Trophoblast cell (in vitro differentiated cells and primary cell): ENCODE results near the gene NPBWR2.

Experiments used
- DNase-seq, 2 donors: peaks; one replicate each; pipeline ENCODE4 v3.0.0-alpha.2; 2016
- H2AFZ ChIP-seq: 2 replicates; pipeline ENCODE4 v1.6.1; 2013; ENCODE audit warnings: low read length, moderate library complexity, mild to moderate bottlenecking; ENCODE audit not compliant: insufficient read depth, poor library complexity
- H2AK5ac ChIP-seq: 2 replicates; pipeline ENCODE4 v1.6.1; 2013; ENCODE audit warnings: mild to moderate bottlenecking, low read length
- H2BK120ac ChIP-seq: 2 replicates; pipeline ENCODE4 v1.6.1; 2013; ENCODE audit warnings: low read length, mild to moderate bottlenecking, moderate library complexity; ENCODE audit not compliant: insufficient read depth, poor library complexity
- H2BK12ac ChIP-seq: 2 replicates; pipeline ENCODE4 v1.6.1; 2013; ENCODE audit warnings: mild to moderate bottlenecking, low read length, moderate library complexity
- H2BK5ac ChIP-seq: 2 replicates; pipeline ENCODE4 v1.6.1; 2013; ENCODE audit warnings: low read length, low read depth, moderate library complexity, mild to moderate bottlenecking; ENCODE audit not compliant: poor library complexity
- H3K14ac ChIP-seq: 2 replicates; pipeline ENCODE4 v1.6.1; 2013; ENCODE audit warnings: mild to moderate bottlenecking, low read length
- H3K18ac ChIP-seq: 2 replicates; pipeline ENCODE4 v1.6.1; 2013; ENCODE audit warnings: mild to moderate bottlenecking, low read length
- H3K23ac ChIP-seq: 2 replicates; pipeline ENCODE4 v1.6.1; 2013; ENCODE audit warnings: low read length
- H3K27ac ChIP-seq: 2 replicates; pipeline ENCODE4 v1.5.1; 2013; ENCODE audit warnings: low read depth, mild to moderate bottlenecking, inconsistent platforms, low read length, moderate library complexity
- H3K27me3 ChIP-seq: 2 replicates; pipeline ENCODE4 v1.6.1; 2013; ENCODE audit warnings: inconsistent platforms, mild to moderate bottlenecking, low read length, moderate library complexity; ENCODE audit not compliant: insufficient read depth
- H3K36me3 ChIP-seq, 2 experiments: 1 replicate in 1 of 2; 2 replicates in 1 of 2; pipeline ENCODE4 v1.6.1; 2013; ENCODE audit warnings: low read length in 2 of 2, mild to moderate bottlenecking in 2 of 2, moderate library complexity in 1 of 2; ENCODE audit not compliant: insufficient read depth in 2 of 2, control insufficient read depth in 1 of 2
- H3K4ac ChIP-seq: 2 replicates; pipeline ENCODE4 v1.6.1; 2013; ENCODE audit warnings: low read depth, mild to moderate bottlenecking, low read length, moderate library complexity
- H3K4me1 ChIP-seq, 2 experiments: 1 replicate in 1 of 2; 2 replicates in 1 of 2; pipeline ENCODE4 v1.6.1; 2013; ENCODE audit warnings: low read length in 2 of 2, mild to moderate bottlenecking in 2 of 2, moderate library complexity in 1 of 2; ENCODE audit not compliant: insufficient read depth in 2 of 2, control insufficient read depth in 1 of 2
- H3K4me2 ChIP-seq: 2 replicates; pipeline ENCODE4 v1.6.1; 2013; ENCODE audit warnings: inconsistent platforms, mild to moderate bottlenecking, low read length, moderate library complexity
- H3K4me3 ChIP-seq: 2 replicates; pipeline ENCODE4 v1.5.1; 2013; ENCODE audit warnings: mild to moderate bottlenecking, low read depth, low read length, inconsistent platforms
- H3K79me1 ChIP-seq: one replicate; pipeline ENCODE4 v1.6.1; 2013; ENCODE audit warnings: low read length
- H3K79me2 ChIP-seq: 2 replicates; pipeline ENCODE4 v1.6.1; 2013; ENCODE audit warnings: low read length, mild to moderate bottlenecking; ENCODE audit not compliant: control insufficient read depth, insufficient read depth, poor library complexity
- H3K9ac ChIP-seq: 2 replicates; pipeline ENCODE4 v1.6.1; 2013; ENCODE audit warnings: mild to moderate bottlenecking, low read length
- H3K9me3 ChIP-seq: 2 replicates; pipeline ENCODE4 v1.6.1; 2013; ENCODE audit warnings: low read depth, mild to moderate bottlenecking, control low read depth, inconsistent platforms, low read length; ENCODE audit not compliant: insufficient read depth
- H4K12ac ChIP-seq: 2 replicates; pipeline ENCODE4 v1.6.1; 2013; ENCODE audit warnings: low read depth, mild to moderate bottlenecking, low read length, moderate library complexity
- H4K8ac ChIP-seq: 2 replicates; pipeline ENCODE4 v1.6.1; 2013; ENCODE audit warnings: low read depth, mild to moderate bottlenecking, low read length, moderate library complexity
- H4K91ac ChIP-seq: one replicate; pipeline ENCODE4 v1.6.1; 2013; ENCODE audit warnings: low read depth, mild to moderate bottlenecking, low read length, moderate library complexity
- WGBS: extraction: QIAGEN DNeasy Blood & Tissue Kit; methylation state at CpG from one replicate; pipeline ENCODE4 v1.1.7; 2013; ENCODE audit warnings: missing lambda C conversion rate; ENCODE audit not compliant: insufficient read length, insufficient coverage; ENCODE audit errors: extremely low coverage; 5-methylcytosine and 5-hydroxymethylcytosine counted together

The NPBWR2 gene

DNA sequence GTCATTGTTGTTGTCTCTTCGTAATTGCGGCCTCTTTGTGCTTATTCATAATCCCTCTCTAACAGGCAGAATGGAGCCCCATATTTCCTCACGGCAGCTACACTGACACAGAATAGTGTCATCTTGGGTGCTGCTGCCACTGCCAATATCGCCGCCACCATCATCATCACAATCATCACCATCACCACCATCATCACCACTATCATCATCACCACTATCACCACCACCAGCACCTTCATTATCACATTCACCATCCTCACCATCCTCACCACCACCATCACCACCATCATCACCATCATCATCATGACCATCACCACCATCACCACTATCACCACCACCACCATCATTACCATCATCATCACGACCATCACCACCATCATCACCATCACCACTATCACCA is 10.8 kb downstream of the NPBWR2 start:
- Histone ChIP-seq H3K9ac (no peak overlapping the region), H4K91ac (no peak overlapping the region), H2BK12ac (no peak overlapping the region), H2AFZ (no peak overlapping the region), H2BK120ac (no peak overlapping the region), H2AK5ac (no peak overlapping the region), H3K14ac (no peak overlapping the region), H3K18ac (no peak overlapping the region), H3K4me3 (no peak overlapping the region), H4K12ac (no peak overlapping the region), H3K23ac (no peak overlapping the region), H3K4me2 (no peak overlapping the region), H3K27me3 (no peaks in the 10 kb centered on the region), H3K79me1 (no peaks in the 10 kb centered on the region), H2BK5ac (no peak overlapping the region), H3K4ac (no peak overlapping the region), H3K36me3 (no peaks in the 10 kb centered on the region), H3K27ac (no peak overlapping the region), H3K79me2 (no peaks in the 10 kb centered on the region), H4K8ac (no peak overlapping the region), H3K9me3 (peaks cover 11% of the 10 kb centered on the region), H3K4me1 (no peaks in the 10 kb centered on the region)
- DNase-seq = no peak
- no CpG with 5 or more reads among the region's 6 CpGs for WGBS

DNA sequence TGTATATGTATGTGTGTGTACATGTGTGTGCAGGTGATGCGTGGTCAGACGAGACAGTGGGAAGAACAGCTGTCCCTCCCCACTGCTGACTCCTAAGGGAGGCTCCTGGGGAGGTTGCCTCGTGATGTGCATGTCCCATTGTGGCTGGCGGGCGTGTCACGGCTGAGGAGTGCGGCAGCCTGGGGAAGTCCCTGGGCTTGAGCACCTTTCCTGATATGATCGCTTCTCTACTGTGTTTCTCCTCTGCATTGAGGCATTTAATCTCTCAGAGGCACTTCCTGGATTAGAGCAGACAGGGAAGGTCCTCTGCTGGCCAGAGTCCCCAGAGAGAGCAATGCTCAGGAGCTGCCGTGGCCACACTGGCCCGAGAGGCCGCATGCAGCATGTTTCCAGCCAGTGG is 11.4 kb downstream of the NPBWR2 start:
- Histone ChIP-seq H4K12ac (no peak overlapping the region), H3K4me3 (no peak overlapping the region), H2AK5ac (no peak overlapping the region), H3K14ac (no peak overlapping the region), H3K27me3 (no peaks in the 10 kb centered on the region), H3K9me3 (peaks cover 11% of the 10 kb centered on the region), H2BK12ac (no peak overlapping the region), H3K4ac (no peak overlapping the region), H4K91ac (no peak overlapping the region), H3K27ac (no peak overlapping the region), H3K4me2 (no peak overlapping the region), H2BK5ac (no peak overlapping the region), H3K36me3 (no peaks in the 10 kb centered on the region), H2BK120ac (no peak overlapping the region), H3K23ac (no peak overlapping the region), H3K79me2 (no peaks in the 10 kb centered on the region), H2AFZ (no peak overlapping the region), H3K18ac (no peak overlapping the region), H3K9ac (no peak overlapping the region), H3K79me1 (no peaks in the 10 kb centered on the region), H4K8ac (no peak overlapping the region), H3K4me1 (no peaks in the 10 kb centered on the region)
- DNase-seq = no peak
- WGBS = no CpG with 5 or more reads among the region's 11 CpGs

DNA sequence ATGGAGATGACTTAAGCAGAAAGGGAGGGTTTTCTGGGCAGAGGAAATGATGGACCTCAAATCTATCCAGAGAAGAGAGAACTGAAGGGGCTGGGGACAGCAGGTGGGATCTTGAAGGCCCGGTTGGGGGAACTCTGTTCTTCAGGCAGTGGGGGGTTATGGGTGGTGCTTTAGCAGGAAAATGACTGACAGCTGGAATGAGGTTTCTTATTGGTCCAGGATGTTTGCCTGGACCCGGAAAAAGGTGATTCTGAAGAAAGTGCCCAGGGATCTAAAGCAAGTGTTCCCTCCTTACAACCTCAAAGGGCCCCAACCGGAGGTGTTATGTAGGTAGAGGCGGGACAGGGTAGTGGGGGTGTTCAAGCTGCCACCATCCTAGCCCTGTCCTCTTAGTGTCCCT is 11.9 kb downstream of the NPBWR2 start:
- no peak overlapping the region for H4K91ac ChIP-seq
- no peak overlapping the region for H3K18ac ChIP-seq
- no peak overlapping the region for H3K9ac ChIP-seq
- no peak overlapping the region for H4K12ac ChIP-seq
- H2AFZ ChIP-seq = no peak overlapping the region
- DNase-seq = no peak
- H2BK12ac ChIP-seq = no peak overlapping the region
- H3K4me1 ChIP-seq = no peaks in the 10 kb centered on the region
- no peak overlapping the region for H3K14ac ChIP-seq
- no peaks in the 10 kb centered on the region for H3K27me3 ChIP-seq
- peaks cover 11% of the 10 kb centered on the region for H3K9me3 ChIP-seq
- H2BK5ac ChIP-seq = no peak overlapping the region
- no peak overlapping the region for H3K4me2 ChIP-seq
- H3K23ac ChIP-seq = no peak overlapping the region
- no peak overlapping the region for H3K4ac ChIP-seq
- no CpG with 5 or more reads among the region's 4 CpGs for WGBS
- H3K4me3 ChIP-seq = no peak overlapping the region
- no peak overlapping the region for H4K8ac ChIP-seq
- no peak overlapping the region for H2AK5ac ChIP-seq
- H3K79me2 ChIP-seq = no peaks in the 10 kb centered on the region
- no peak overlapping the region for H2BK120ac ChIP-seq
- H3K27ac ChIP-seq = no peak overlapping the region
- H3K36me3 ChIP-seq = no peaks in the 10 kb centered on the region
- H3K79me1 ChIP-seq = no peaks in the 10 kb centered on the region

DNA sequence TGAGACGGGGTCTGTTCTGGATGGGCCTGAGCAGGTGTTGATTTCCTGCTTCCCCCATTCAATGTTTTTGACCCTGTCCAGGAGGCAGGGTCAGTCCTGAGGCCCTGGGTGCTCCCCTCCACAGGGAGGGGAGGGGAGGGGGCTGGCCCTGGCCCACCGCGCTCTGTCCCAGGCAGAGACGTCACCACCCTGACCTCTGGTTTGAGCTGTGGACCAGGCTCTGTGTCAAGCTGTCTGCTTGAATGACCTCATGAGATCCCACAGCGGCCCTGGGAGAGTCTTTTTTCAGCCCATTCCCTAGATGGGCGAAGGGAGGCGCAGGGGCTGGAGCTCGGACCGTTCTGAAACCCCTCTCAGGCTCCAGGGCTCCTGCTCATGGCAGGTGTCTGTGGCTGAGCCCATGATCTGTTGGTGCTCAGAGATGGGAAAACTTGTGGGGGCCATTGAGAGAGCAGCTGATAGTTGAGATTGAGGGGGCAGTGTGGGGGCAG is 14.3 kb downstream of the NPBWR2 start:
- Histone ChIP-seq H3K4ac (no peak overlapping the region), H3K27ac (no peak overlapping the region), H3K9me3 (peaks cover 6% of the 10 kb centered on the region), H4K12ac (no peak overlapping the region), H3K79me1 (no peaks in the 10 kb centered on the region), H4K91ac (no peak overlapping the region), H3K23ac (no peak overlapping the region), H4K8ac (no peak overlapping the region), H3K18ac (no peak overlapping the region), H3K4me2 (no peak overlapping the region), H2BK12ac (no peak overlapping the region), H3K4me1 (no peaks in the 10 kb centered on the region), H2BK5ac (no peak overlapping the region), H3K4me3 (no peak overlapping the region), H2BK120ac (no peak overlapping the region), H3K79me2 (no peaks in the 10 kb centered on the region), H2AK5ac (no peak overlapping the region), H2AFZ (no peak overlapping the region), H3K14ac (no peak overlapping the region), H3K36me3 (no peaks in the 10 kb centered on the region), H3K9ac (no peak overlapping the region), H3K27me3 (no peaks in the 10 kb centered on the region)
- no CpG with 5 or more reads among the region's 9 CpGs for WGBS
- DNase-seq = peak in 1 of 2 donors; percentile 25
